Omental fat pad (tissue), 4 donors: ENCODE data around the gene ZSCAN10. TPM values are rescaled to one million over a fixed set of nuclear protein-coding genes. Genes with fewer than 3 reads are reported as not detected.

Source experiments
- ATAC-seq: fragments of 150-250 bp; one replicate; pipeline ENCODE4 v1.9.1; 2016; ENCODE audit warnings: mild to moderate bottlenecking, moderate library complexity; ENCODE audit not compliant: low FRiP score
- DNase-seq: peaks from one replicate; pipeline ENCODE4 v3.0.0-alpha.2; 2019; ENCODE audit warnings: low spot score
- total RNA-seq, 4 donors: library from RNA; depleted of rRNA; stranded (reverse); fragments of >200 nt; gene quantifications; one replicate each; pipeline ENCODE4 v1.1.0, GENCODE V29; 2016
- TF ChIP-seq, protein P1 (sequence below), 3 donors: fragments of 450-650 bp; IDR thresholded peaks; one replicate each; pipeline ENCODE4 v1.5.1; 2016 to 2017; ENCODE audit warnings: antibody characterized with exemption in 3 of 3, mild to moderate bottlenecking in 3 of 3, moderate library complexity in 2 of 3

Gene ZSCAN10
- total RNA-seq, 4 donors from 2014 or later: 0.28 TPM; not detected in 3

GRCh38 chr16:3144321-3144983 is 45.4 kb upstream of the ZSCAN10 start:
- DNase-seq (no peak), ATAC-seq (no peak)
- TF ChIP-seq, protein P1, sequence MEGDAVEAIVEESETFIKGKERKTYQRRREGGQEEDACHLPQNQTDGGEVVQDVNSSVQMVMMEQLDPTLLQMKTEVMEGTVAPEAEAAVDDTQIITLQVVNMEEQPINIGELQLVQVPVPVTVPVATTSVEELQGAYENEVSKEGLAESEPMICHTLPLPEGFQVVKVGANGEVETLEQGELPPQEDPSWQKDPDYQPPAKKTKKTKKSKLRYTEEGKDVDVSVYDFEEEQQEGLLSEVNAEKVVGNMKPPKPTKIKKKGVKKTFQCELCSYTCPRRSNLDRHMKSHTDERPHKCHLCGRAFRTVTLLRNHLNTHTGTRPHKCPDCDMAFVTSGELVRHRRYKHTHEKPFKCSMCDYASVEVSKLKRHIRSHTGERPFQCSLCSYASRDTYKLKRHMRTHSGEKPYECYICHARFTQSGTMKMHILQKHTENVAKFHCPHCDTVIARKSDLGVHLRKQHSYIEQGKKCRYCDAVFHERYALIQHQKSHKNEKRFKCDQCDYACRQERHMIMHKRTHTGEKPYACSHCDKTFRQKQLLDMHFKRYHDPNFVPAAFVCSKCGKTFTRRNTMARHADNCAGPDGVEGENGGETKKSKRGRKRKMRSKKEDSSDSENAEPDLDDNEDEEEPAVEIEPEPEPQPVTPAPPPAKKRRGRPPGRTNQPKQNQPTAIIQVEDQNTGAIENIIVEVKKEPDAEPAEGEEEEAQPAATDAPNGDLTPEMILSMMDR (IDR thresholded peaks at IDR 0.05): no peak

GRCh38 chr16:3143598-3144320 is 44.7 kb upstream of the ZSCAN10 start:
- ATAC-seq: no peak
- DNase-seq: no peak

DNA sequence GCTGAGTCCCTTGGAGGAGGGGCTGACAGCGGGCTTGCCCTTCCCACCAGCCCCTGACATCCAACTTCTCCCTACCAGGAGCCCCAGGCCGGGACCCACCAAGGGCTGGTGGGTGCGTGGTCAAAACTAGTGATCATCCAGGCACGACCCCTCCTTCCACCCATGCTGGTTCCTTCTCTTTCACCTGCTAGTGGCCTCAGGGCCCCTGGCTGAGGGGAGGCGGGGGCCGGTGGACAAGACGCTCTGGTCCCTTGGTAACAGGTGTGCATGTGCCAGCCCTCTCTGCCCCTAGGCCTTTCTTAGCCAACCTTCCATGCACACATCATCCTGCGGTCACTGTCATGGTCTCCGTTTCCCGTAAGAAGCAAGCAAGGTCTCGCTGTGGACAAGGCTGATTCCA is 44.1 kb upstream of the ZSCAN10 start:
- no peak for DNase-seq
- TF ChIP-seq, protein P1 (IDR thresholded peaks at IDR 0.05): no peak
- no peak for ATAC-seq

More at GRCh38 chr16:3143598-3144320, 44.7 kb upstream of the ZSCAN10 start:
- TF ChIP-seq, protein P1 (IDR thresholded peaks at IDR 0.05): no peak

- DNase-seq: no peak
- TF ChIP-seq, protein P1 (IDR thresholded peaks at IDR 0.05): no peak
- ATAC-seq: no peak
These were observed 43.7 kb upstream of the ZSCAN10 start for GRCh38 chr16:3142770-3143169.

DNA sequence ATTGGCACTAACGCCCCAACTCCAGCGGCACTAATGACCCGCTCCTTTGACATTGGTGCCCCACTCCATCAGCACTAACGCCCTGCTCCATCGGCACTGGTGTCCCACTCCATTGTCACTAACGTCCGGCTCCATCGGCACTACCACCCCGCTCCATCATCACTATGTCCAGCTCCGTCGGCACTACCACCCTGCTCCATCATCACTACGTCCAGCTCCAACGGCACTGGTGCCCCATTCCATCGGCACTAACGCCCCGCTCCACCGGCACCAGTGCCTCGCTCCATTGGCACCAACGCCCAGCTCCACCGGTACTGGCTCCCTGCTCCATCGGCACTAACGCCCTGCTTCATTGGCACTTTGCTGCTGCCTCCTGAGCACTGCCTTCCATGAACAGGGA is 43.2 kb upstream of the ZSCAN10 start:
- TF ChIP-seq, protein P1 (IDR thresholded peaks at IDR 0.05): no peak
- ATAC-seq (no peak), DNase-seq (no peak)

GRCh38 chr16:3141781-3142311 is 42.8 kb upstream of the ZSCAN10 start:
- TF ChIP-seq, protein P1 (IDR thresholded peaks at IDR 0.05): no peak
- no peak for ATAC-seq
- DNase-seq: no peak
